Measurements from ENCODE around the gene RNF151. TPM values are rescaled to one million over a fixed set of nuclear protein-coding genes. Genes with fewer than 3 reads are reported as not detected.

RNF151 gene
- total and polyA plus RNA-seq, 2 of the 13 experiments (the other 11 are each of a cell fraction or from before 2014, with no cell fraction given) = not detected

- peaks cover 0 to 4% of the 10 kb centered on the region in 2 experiments; a peak in 1 of 5 replicates for H3K27me3 ChIP-seq (ENCODE audit: control insufficient read depth in 1 of 2, insufficient read depth in 2 of 2, low read length in 2 of 2)
- TF ChIP-seq GATAD2A (CRISPR knock-in tag; IDR thresholded peaks at IDR 0.05) (no peak), MYPOP (CRISPR knock-in tag; IDR thresholded peaks at IDR 0.05) (no peak), FLYWCH1 (CRISPR knock-in tag; IDR thresholded peaks at IDR 0.05) (no peak), ZNF589 (CRISPR knock-in tag; conservative IDR thresholded peaks at IDR 0.05) (no peak), CEBPB (IDR thresholded peaks at IDR 0.05; ENCODE audit: borderline replicate concordance, low read depth, low read length) (no peak), ZNF639 (CRISPR knock-in tag; conservative IDR thresholded peaks at IDR 0.05) (no peak), AGO2 (optimal IDR thresholded peaks at IDR 0.05; ENCODE audit: low read depth, low read length) (peak; percentile 29), ZNF883 (CRISPR knock-in tag; IDR thresholded peaks at IDR 0.05; ENCODE audit: not compliant biosample characterization) (no peak), ZBTB4 (CRISPR knock-in tag; IDR thresholded peaks at IDR 0.05; ENCODE audit: borderline replicate concordance) (0 out of 2 replicates have a peak, but pooled peaks have one; percentile 17), ARHGAP35 (CRISPR knock-in tag; IDR thresholded peaks at IDR 0.05; ENCODE audit: borderline replicate concordance) (no peak), TFAP4 (IDR thresholded peaks at IDR 0.05; ENCODE audit: borderline replicate concordance, low read depth) (no peak), ZNF180 (CRISPR knock-in tag; IDR thresholded peaks at IDR 0.05; ENCODE audit: borderline replicate concordance, low read depth) (no peak), KAT7 (CRISPR knock-in tag; IDR thresholded peaks at IDR 0.05; ENCODE audit: borderline replicate concordance) (no peak), BCL3 (CRISPR knock-in tag; IDR thresholded peaks at IDR 0.05) (0 out of 2 replicates have a peak, but pooled peaks have one; percentile 38), ZNF724P (CRISPR knock-in tag; IDR thresholded peaks at IDR 0.05; ENCODE audit: borderline replicate concordance) (no peak), ZMYM2 (CRISPR knock-in tag; IDR thresholded peaks at IDR 0.05) (no peak)
Measured at GRCh38 chr16:1985466-1986150, 19.0 kb downstream of the RNF151 start.

More at GRCh38 chr16:1985466-1986150, 19.0 kb downstream of the RNF151 start:
- ChIA-PET CTCF (ENCODE audit: low intra/inter-chr PET ratio, low total read pairs) (no interaction called here), POLR2A (interaction anchor here (0.9 to 6.8 kb wide), 8 partner anchors 8 to 170 kb away, joined by 3 to 62 read pairs (median 9); partner anchors contain the start of genes RPS2, TBL3 and TRAF7)
- Histone ChIP-seq H4K20me1 (ENCODE audit: insufficient read depth, low read length) (no peaks in the 10 kb centered on the region), H3K9ac (ENCODE audit: insufficient read depth, low read depth, low read length) (peak overlapping the region; percentile 95), H3K36me3 (replicated peaks in 1 of 2; ENCODE audit: control insufficient read depth in 1 of 2, insufficient read depth in 2 of 2, low read length in 2 of 2) (peaks cover 12 to 15% of the 10 kb centered on the region in 2 experiments; a peak in 4 of 5 replicates), H2AFZ (ENCODE audit: low read length) (no peak overlapping the region), H3K4me1 (ENCODE audit: insufficient read depth, low read length) (peaks cover 63% of the 10 kb centered on the region), H3K4me3 (replicated peaks in 1 of 3; ENCODE audit: insufficient read depth in 1 of 3, low read depth in 2 of 3, low read length in 3 of 3) (peak overlapping the region; percentile 81 to 93 (median 84)), H3K27ac (ENCODE audit: extremely low read length, insufficient read depth, low read length) (peak overlapping the region; percentile 97), H3K9me3 (ENCODE audit: low read length) (no peaks in the 10 kb centered on the region), H3K4me2 (ENCODE audit: low read depth, low read length) (peak overlapping the region; percentile 98), H3K79me2 (ENCODE audit: insufficient read depth, low read length) (peaks cover 13% of the 10 kb centered on the region)
- DNase-seq (ENCODE audit: low spot score) (no peak), ATAC-seq (no peak), FAIRE-seq (no peak)
- in situ Hi-C loops (cut with HindIII; ENCODE audit: extremely low pct_ligation_motif_present, low pct_unique_long_range_greater_than_20kb) = no loop called here
- intact Hi-C loops (cut with micrococcal nuclease; ENCODE audit: unreplicated experiment) = no loop called here
- no TSS peak for BruUV-seq (replicated peaks)
- WGBS (ENCODE audit: low lambda C conversion rate) = 84% methylated on average over 7 of the region's 14 CpGs

Data from HepG2 (cell line).